ENCODE data around the gene LYPD8.

DNA sequence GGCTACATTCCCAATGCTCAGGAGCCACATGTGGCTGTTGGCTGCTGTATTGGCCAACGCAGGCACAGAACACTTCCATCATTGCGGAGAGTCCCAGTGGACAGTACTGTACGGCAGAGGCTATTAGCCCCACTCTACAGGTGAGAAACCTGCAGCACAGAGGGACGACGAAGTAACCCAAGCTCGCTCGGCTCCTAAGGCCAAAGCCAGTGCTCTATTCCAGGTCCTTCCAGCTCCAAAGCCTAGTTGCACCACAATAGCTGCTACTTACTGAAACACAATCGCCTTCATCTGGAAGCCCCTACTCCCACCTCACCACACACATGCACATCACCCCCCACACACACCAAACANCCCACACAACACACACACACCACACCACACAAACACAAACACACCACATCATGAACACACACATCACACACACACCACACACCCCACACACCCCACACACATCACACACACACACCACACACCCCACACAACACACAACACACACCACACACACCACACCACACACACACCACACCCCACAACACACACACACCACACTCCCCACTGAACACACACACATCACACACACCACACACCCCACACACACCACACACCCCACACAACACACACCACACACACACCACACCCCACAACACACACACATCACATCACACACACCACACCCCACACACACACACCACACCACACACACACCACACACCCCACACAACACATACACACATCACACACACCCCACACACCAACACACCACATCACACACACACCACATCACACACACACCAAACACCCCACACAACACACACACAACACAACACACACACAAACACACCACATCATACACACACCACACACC is 3.2 kb downstream of the LYPD8 start:
- TF ChIP-seq, protein P1, sequence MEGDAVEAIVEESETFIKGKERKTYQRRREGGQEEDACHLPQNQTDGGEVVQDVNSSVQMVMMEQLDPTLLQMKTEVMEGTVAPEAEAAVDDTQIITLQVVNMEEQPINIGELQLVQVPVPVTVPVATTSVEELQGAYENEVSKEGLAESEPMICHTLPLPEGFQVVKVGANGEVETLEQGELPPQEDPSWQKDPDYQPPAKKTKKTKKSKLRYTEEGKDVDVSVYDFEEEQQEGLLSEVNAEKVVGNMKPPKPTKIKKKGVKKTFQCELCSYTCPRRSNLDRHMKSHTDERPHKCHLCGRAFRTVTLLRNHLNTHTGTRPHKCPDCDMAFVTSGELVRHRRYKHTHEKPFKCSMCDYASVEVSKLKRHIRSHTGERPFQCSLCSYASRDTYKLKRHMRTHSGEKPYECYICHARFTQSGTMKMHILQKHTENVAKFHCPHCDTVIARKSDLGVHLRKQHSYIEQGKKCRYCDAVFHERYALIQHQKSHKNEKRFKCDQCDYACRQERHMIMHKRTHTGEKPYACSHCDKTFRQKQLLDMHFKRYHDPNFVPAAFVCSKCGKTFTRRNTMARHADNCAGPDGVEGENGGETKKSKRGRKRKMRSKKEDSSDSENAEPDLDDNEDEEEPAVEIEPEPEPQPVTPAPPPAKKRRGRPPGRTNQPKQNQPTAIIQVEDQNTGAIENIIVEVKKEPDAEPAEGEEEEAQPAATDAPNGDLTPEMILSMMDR (IDR thresholded peaks at IDR 0.05) = no peak
- TF ChIP-seq POLR2A (IDR thresholded peaks at IDR 0.05) = no peak

All from transverse colon (tissue), 3 donors.